GM19351 (cell line): ENCODE results near the gene CHID1.

ENCODE experiments used
- ATAC-seq: cut with Tn5 transposase; IDR thresholded peaks from one replicate; pipeline ENCODE4 v1.9.1; 2021; ENCODE audit warnings: mild to moderate bottlenecking, moderate library complexity; ENCODE audit not compliant: unreplicated experiment

CHID1 gene

GRCh38 chr11:837990-838307 is 72.7 kb downstream of the CHID1 start:
- ATAC-seq = no peak

GRCh38 chr11:837189-837989 is 73.2 kb downstream of the CHID1 start:
- ATAC-seq = no peak

GRCh38 chr11:836700-837099 is 73.9 kb downstream of the CHID1 start:
- no peak for ATAC-seq

- no peak for ATAC-seq
These were observed 74.3 kb downstream of the CHID1 start for GRCh38 chr11:836274-836673.

- no peak for ATAC-seq
These were observed 76.0 kb downstream of the CHID1 start for GRCh38 chr11:834371-835316.

- no peak for ATAC-seq
These were observed 76.7 kb downstream of the CHID1 start for GRCh38 chr11:833849-834311.

GRCh38 chr11:833114-833791 is 77.4 kb downstream of the CHID1 start:
- ATAC-seq = peak; percentile 25

GRCh38 chr11:832529-833113 is 78.0 kb downstream of the CHID1 start, which contains the start of gene CD151:
Gene CD151, plus strand, starts transcription at chr11:832952. Its CDS starts 3,118 bp downstream, at chr11:836070.
- peak; percentile 38 for ATAC-seq

GRCh38 chr11:831961-832528 is 78.6 kb downstream of the CHID1 start:
- no peak for ATAC-seq

- no peak for ATAC-seq
These were observed 79.3 kb downstream of the CHID1 start for GRCh38 chr11:831118-831864.

GRCh38 chr11:830295-831117 is 80.1 kb downstream of the CHID1 start:
- peak; percentile 44 for ATAC-seq

GRCh38 chr11:829847-830294 is 80.7 kb downstream of the CHID1 start:
- peak; percentile 4 for ATAC-seq

- no peak for ATAC-seq
These were observed 81.3 kb downstream of the CHID1 start for GRCh38 chr11:829176-829846.

GRCh38 chr11:828506-829175 is 82.0 kb downstream of the CHID1 start:
- no peak for ATAC-seq

- no peak for ATAC-seq
These were observed 82.8 kb downstream of the CHID1 start, which contains the start of gene CRACR2B for GRCh38 chr11:827897-828192. Gene CRACR2B, plus strand, starts transcription at chr11:827919. Its CDS starts 689 bp downstream, at chr11:828608.

GRCh38 chr11:827146-827896 is 83.3 kb downstream of the CHID1 start:
- ATAC-seq = peak; percentile 41

- ATAC-seq = peak; percentile 12
These were observed 83.8 kb downstream of the CHID1 start for GRCh38 chr11:826836-827145.
